Measurements from ENCODE around the gene CDC42BPA. TPM values are rescaled to one million over a fixed set of nuclear protein-coding genes. Genes with fewer than 3 reads are reported as not detected.

Gene CDC42BPA
- total and polyA plus RNA-seq, 2 of the 8 experiments (the other 6 are each of a cell fraction or from before 2014, with no cell fraction given) = 7.1 to 28.5 TPM

DNA sequence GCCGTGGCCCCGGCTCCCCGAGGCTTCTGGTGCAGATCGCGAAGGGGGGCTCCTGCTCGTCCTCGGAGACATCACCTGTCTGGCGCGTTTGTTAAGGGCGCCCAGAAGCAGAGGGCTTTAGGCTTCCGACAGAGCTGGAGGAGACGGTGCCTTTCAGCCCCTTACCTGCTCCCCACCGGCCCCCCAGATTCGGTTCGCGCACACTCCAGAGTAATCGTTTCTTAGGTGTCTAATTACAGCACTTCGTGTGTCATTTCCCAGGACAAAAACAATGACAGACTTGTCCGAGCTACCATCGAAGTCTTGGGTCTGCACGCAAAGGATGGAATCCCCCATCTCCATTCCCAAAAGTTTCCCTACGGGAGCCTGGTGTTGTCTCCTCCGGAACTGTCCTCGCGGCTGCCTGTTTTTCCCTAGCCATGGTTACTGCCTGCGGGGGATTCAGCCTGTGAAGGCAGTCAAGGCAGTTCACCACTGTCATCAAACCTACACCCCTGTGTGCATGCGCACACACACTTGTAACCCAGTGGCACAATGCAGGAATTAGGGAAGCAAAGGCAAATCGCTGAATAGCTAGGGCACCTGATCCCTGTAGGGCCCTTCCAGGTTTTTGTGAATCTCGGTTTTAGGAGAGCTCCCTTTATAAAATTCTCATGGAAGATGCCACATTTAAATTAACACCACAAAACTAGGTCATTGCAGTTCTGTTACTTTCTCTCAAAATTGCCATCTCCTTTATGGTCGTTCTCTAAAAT lies 738 bp upstream of the CDC42BPA start:
- Histone ChIP-seq H2BK12ac (ENCODE audit: low read depth, low read length) (peak overlapping the region; percentile 18; the same call in 1 of the 2 replicates), H3K4ac (replicated peaks; ENCODE audit: insufficient read length, low read depth, low read length) (no peak overlapping the region), H3K79me2 (ENCODE audit: control insufficient read depth in 1 of 2, insufficient read depth in 2 of 2, low read length in 2 of 2) (peaks cover 4 to 35% of the 10 kb centered on the region in 2 experiments; a peak in 3 of 4 replicates), H3K23me2 (ENCODE audit: low read depth, low read length) (peaks cover 8% of the 10 kb centered on the region), H3K27ac (ENCODE audit: low read depth, low read length) (peak overlapping the region; percentile 85), H3K56ac (replicated peaks; ENCODE audit: insufficient read length, low read depth, low read length) (peak overlapping the region; percentile 17), H2BK120ac (replicated peaks; ENCODE audit: low read depth, low read length) (no peak overlapping the region), H2BK5ac (ENCODE audit: low read depth, low read length) (peak overlapping the region; percentile 18), H3K9ac (replicated peaks in 1 of 4; ENCODE audit: extremely low read depth in 1 of 4, low read depth in 3 of 4, low read length in 3 of 4) (peak overlapping the region in 3 of 4 experiments; percentile 75 to 81 (median 75); a peak in 6 of 7 replicates), H3K9me3 (ENCODE audit: insufficient read depth in 2 of 2, low read depth in 1 of 2, low read length in 1 of 2) (no peaks in the 10 kb centered on the region), H3K4me1 (replicated peaks in 1 of 4; ENCODE audit: control insufficient read depth in 3 of 4, insufficient read depth in 4 of 4, low read length in 3 of 4) (peaks cover 0 to 7% (median 1%) of the 10 kb centered on the region in 4 experiments; a peak in 4 of 7 replicates), H2AFZ (ENCODE audit: low read length) (peak overlapping the region; percentile 60), H4K8ac (ENCODE audit: extremely low read depth, insufficient read depth, low read length) (peak overlapping the region; percentile 73), H3K14ac (ENCODE audit: insufficient read length) (no peak overlapping the region), H3K4me2 (ENCODE audit: insufficient read depth in 1 of 2, low read depth in 2 of 2, low read length in 2 of 2) (peak overlapping the region; percentile 87 to 88), H2AK5ac (ENCODE audit: low read depth, low read length) (no peak overlapping the region), H2BK15ac (ENCODE audit: low read length) (0 out of 2 replicates have a peak overlapping the region, but pooled peaks have one; percentile 21), H3K23ac (ENCODE audit: insufficient read length) (no peak overlapping the region), H3K18ac (ENCODE audit: extremely low read depth, low read length) (peak overlapping the region; percentile 88), H3K27me3 (replicated peaks in 1 of 4; ENCODE audit: control insufficient read depth in 3 of 4, extremely low read depth in 1 of 4, insufficient read depth in 3 of 4, low read length in 3 of 4) (no peaks in the 10 kb centered on the region), H4K5ac (ENCODE audit: insufficient read length, low read depth, low read length) (peak overlapping the region; percentile 55), H4K91ac (replicated peaks; ENCODE audit: insufficient read length, low read length) (no peak overlapping the region), H3K4me3 (ENCODE audit: extremely low read depth in 1 of 4, insufficient read depth in 2 of 4, low read depth in 3 of 4, low read length in 4 of 4) (peak overlapping the region; percentile 59 to 91 (median 84)), H3K36me3 (ENCODE audit: control insufficient read depth in 2 of 4, insufficient read depth in 4 of 4, low read length in 3 of 4) (no peaks in the 10 kb centered on the region), H4K20me1 (replicated peaks in 1 of 2; ENCODE audit: control insufficient read depth in 1 of 2, insufficient read depth in 2 of 2, low read length in 2 of 2) (peaks cover 0 to 4% of the 10 kb centered on the region in 2 experiments), H2BK20ac (ENCODE audit: low read length) (no peak overlapping the region; the same call in 1 of the 2 replicates), H3K79me1 (ENCODE audit: low read depth, low read length) (no peaks in the 10 kb centered on the region)
- CTCF ChIA-PET (ENCODE audit: partially characterized antibody) = interaction anchor here (0.9 to 1.8 kb wide), 4 partner anchors 28 to 112 kb away, joined by 3 to 5 read pairs (median 4); no protein-coding TSS in a partner anchor
- POLR2A ChIA-PET (ENCODE audit: partially characterized antibody) = interaction anchor here (0.7 to 2.5 kb wide), 16 partner anchors 9 to 325 kb away, joined by 3 to 24 read pairs (median 3); no protein-coding TSS in a partner anchor
- 2% methylated on average over 30 of the region's 30 CpGs; no CpG with 5 or more reads in 1 of the 2 experiments for whole genome bisulfite sequencing, 2 experiments (ENCODE audit: extremely low coverage in 1 of 2, insufficient coverage in 1 of 2, insufficient read length in 1 of 2, insufficient replicate concordance in 2 of 2, low coverage in 1 of 2, low lambda C conversion rate in 2 of 2, missing lambda C conversion rate in 1 of 2)
- peak; percentile 54 to 75 for DNase-seq (ENCODE audit: low read depth in 1 of 2, low spot score in 2 of 2)
- FAIRE-seq = peak; percentile 77
- TF ChIP-seq JUN (IDR thresholded peaks at IDR 0.05; ENCODE audit: low read depth, low read length) (no peak), SRF (IDR thresholded peaks at IDR 0.05; ENCODE audit: low read depth, low read length) (no peak), ATF3 (IDR thresholded peaks at IDR 0.05; ENCODE audit: insufficient read depth, low read depth, low read length) (no peak), SIX5 (IDR thresholded peaks at IDR 0.05; ENCODE audit: low read depth, low read length) (no peak), TCF12 (IDR thresholded peaks at IDR 0.05; ENCODE audit: low read depth, low read length) (no peak), CEBPB (IDR thresholded peaks at IDR 0.05; ENCODE audit: low read depth, low read length) (no peak), SP1 (IDR thresholded peaks at IDR 0.05; ENCODE audit: low read depth, low read length) (peak; percentile 36; the same call in 1 of the 2 replicates), RNF2 (IDR thresholded peaks at IDR 0.05; ENCODE audit: borderline replicate concordance, low read depth, low read length, missing control alignments, poor library complexity, severe bottlenecking) (no peak), E2F6 (IDR thresholded peaks at IDR 0.05) (no peak), ASH2L (IDR thresholded peaks at IDR 0.05; ENCODE audit: low read length) (peak; percentile 27)

Data from H1 (cell line).